Measurements from ENCODE around the gene CTRB1. TPM values are rescaled to one million over a fixed set of nuclear protein-coding genes. Genes with fewer than 3 reads are reported as not detected.

The CTRB1 gene
- total and polyA plus RNA-seq, 2 of the 13 experiments (the other 11 are each of a cell fraction or from before 2014, with no cell fraction given), result not detected

GRCh38 chr16:75225092-75225491 lies 6.3 kb downstream of the CTRB1 start (continued):
- TF ChIP-seq ZNF563 (CRISPR knock-in tag; IDR thresholded peaks at IDR 0.05), result no peak
- TF ChIP-seq USF2 (IDR thresholded peaks at IDR 0.05; ENCODE audit: low read depth, low read length), result no peak
- no peak for TF ChIP-seq USF2 (CRISPR knock-in tag; IDR thresholded peaks at IDR 0.05; ENCODE audit: borderline replicate concordance)
- TF ChIP-seq CENPT (CRISPR knock-in tag; IDR thresholded peaks at IDR 0.05; ENCODE audit: low read depth), result no peak
- no peak for TF ChIP-seq ZNF619 (CRISPR knock-in tag; IDR thresholded peaks at IDR 0.05)
- TF ChIP-seq, protein P1, sequence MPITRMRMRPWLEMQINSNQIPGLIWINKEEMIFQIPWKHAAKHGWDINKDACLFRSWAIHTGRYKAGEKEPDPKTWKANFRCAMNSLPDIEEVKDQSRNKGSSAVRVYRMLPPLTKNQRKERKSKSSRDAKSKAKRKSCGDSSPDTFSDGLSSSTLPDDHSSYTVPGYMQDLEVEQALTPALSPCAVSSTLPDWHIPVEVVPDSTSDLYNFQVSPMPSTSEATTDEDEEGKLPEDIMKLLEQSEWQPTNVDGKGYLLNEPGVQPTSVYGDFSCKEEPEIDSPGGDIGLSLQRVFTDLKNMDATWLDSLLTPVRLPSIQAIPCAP (CRISPR knock-in tag; IDR thresholded peaks at IDR 0.05; ENCODE audit: low read depth), result no peak
- TF ChIP-seq XRCC5 (optimal IDR thresholded peaks at IDR 0.05; ENCODE audit: low read length), result no peak
- no peak for TF ChIP-seq KLF13 (CRISPR knock-in tag; IDR thresholded peaks at IDR 0.05)
- TF ChIP-seq THAP8 (CRISPR knock-in tag; IDR thresholded peaks at IDR 0.05; ENCODE audit: borderline replicate concordance), result no peak
- no peak for TF ChIP-seq MED1 (CRISPR knock-in tag; IDR thresholded peaks at IDR 0.05)
- no peak for TF ChIP-seq ZC3H4 (CRISPR knock-in tag; IDR thresholded peaks at IDR 0.05; ENCODE audit: borderline replicate concordance)
